Measurements from ENCODE around the gene UQCRQ. TPM values are rescaled to one million over a fixed set of nuclear protein-coding genes. Genes with fewer than 3 reads are reported as not detected.
"Not testable (repeated sequence)": the region's sequence is repeated elsewhere in the genome, so short reads cannot be mapped to it uniquely, and the experiment has no call there.

Gene UQCRQ
- total RNA-seq, 1 experiment from 2014 or later = 144 TPM

DNA sequence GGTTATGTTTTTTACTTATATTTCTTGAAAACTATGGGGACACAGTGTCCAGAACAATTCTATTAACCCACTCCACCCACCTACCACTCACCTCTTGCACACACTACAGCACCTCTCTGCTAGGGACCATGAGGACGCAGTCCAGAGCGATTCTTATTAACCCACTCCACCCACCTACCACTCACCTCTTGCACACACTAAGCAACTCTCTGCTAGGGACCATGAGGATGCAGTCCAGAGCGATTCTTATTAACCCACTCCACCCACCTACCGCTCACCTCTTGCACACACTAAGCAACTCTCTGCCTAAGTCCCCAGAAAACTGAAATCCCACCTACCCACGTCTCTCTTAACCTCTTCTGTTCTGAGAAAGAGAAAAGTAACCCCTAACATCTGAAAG lies 33.8 kb upstream of the UQCRQ start:
- DNase-seq (ENCODE audit: low read depth) = no peak

DNA sequence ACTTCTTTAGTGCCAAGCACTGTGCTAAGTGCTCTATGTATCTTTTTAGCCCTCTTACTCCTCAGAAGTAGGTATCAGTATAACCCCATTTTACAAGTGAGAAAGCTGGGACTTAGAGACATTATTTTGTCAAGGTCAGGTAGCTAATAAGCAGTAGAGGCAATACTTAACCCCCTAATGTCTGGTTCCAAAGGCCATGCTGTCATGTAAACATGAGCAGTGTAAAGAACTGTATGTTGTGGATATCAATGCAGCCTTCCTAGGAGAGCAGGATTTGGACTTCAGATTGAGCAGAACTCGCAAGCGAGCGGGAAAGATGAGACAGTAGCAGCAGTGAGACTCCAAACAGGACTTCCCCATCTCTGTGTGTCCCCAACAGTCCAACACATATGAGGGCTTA lies 32.4 kb upstream of the UQCRQ start:
- DNase-seq (ENCODE audit: low read depth) = no peak

DNA sequence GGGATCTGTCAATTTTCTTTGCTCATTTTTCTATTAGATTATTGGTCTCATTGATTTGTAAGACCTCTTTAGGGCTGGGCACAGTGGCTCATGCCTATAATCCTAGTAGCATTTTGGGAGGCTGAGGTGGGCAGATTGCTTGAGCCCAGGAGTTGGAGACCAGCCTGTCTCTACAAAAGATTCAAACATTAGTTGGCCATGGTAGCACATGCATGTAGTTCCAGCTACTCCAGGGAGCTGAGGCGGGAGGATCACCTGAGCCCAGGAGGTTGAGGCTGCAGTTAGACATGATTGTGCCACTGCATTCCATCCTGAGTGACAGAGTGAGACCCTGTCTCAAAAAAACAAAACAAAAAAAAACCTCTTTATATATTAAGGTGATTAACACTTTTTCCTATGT lies 29.6 kb upstream of the UQCRQ start:
- DNase-seq (ENCODE audit: low read depth) = no peak

DNA sequence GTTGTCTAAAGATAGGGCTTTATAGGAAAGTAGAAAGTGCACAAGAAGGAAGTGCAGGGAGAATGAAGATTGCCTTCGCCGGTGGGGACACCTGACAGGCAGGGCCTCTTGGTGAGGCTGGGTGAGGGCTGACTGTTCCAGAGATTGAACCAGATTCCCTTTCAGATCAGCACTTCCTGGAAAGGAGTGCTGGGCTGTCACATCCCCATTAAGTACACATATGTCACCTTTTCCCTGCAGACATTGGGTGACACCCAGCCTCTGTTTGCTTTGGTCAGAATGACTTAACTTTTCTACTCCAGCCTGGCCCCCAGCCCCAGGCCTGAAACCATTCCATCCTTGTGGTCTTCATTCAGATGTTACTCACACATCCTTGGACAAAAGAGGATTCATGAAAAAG lies 28.6 kb upstream of the UQCRQ start:
- no peak for DNase-seq (ENCODE audit: low read depth)

DNA sequence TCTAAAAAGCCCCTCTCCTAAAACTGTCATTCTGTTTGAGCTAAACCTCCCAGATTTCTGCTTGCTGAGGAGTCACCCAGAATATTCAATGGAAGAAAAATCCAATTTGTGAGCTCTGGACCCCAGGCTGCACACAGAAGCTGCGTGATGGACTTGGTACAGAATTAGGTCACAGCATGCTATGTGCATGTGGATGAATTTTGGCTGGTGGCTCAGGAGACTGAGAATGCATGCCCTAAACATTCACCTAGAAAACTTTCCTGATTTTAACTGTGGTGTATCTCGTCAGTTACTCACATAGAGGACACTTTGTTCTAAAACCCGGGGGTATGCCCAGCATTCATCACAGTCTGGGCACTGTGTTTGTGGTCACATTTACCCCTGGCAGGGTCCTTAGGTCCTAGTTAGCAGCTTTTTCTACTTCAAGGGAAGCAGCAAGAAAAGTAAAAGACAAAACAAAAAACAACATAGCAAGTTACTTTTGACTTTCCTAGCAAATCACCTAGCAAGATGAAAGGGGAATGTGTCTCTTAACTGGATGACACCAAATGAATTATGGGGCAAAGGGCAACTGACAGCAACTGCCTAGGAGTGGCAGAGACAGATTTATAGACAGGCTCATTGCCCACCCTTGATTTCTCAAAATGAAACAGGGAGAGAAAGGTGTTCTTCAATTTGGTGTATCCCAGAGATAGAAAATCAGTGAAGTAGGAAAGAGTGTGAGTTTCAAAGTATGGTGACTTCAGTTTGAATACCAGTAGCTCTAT lies 27.7 kb upstream of the UQCRQ start:
- DNase-seq (ENCODE audit: low read depth) = no peak

DNA sequence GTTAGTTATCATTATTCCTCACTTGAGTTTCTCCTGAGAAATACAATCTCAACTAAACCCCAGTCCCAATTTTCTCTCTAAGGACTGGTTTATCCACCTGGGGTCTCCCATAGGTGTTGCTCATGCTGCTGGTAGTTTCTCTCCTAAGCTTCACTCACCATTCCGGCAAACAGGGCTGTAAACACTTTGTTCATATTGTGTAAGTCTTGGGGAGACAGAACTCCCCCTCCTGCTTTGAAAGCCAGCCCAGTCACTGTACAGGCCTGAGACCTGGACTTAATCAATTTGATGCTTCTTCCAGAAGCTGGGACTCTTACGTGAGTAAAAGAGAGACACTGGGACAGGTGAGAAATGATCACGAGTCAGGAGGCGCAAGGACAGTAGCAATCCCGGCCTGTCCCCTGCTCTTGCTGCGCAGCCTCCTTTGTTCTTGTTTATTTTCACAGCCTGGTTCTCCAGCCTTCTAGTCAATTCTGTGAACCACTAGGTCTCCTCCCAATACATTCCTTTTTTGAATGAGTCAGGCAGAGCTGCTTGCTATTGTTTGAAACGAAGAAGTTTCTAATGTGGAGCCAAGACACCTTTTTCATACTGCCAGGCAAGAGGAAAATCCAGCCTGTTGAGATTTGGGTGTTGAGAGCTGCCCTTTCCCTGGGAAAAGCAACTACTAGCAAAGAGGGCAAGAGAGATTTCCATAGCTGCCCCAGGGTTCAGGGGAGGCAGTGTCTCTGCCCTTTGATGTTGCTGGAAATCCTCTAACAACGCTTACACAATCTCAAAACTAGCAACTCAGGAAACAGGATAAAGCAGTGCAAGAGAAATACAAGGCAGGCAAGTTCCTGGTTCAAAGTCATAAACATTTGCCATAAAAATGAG lies 26.8 kb upstream of the UQCRQ start:
- DNase-seq (ENCODE audit: low read depth) = peak; percentile 39

DNA sequence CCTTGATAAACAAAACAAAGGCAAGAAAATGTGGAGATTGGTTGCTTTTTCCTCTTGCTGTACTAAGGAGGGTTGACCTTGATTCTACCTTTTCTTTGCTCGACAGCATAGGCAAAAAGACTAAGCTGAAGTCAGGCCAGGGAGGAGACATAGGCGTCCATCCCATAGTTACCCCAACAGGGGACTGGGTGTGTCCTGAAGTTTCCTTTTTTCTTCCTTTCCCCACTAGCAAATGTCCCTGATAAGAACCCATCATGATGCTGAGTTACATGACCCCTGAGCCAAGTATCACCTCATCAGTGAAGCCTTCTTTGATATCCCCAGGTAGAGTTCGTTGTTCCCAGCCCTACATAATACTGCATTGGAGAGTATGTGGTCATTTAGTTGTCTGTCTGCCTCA lies 26.1 kb upstream of the UQCRQ start:
- no peak for DNase-seq (ENCODE audit: low read depth)

DNA sequence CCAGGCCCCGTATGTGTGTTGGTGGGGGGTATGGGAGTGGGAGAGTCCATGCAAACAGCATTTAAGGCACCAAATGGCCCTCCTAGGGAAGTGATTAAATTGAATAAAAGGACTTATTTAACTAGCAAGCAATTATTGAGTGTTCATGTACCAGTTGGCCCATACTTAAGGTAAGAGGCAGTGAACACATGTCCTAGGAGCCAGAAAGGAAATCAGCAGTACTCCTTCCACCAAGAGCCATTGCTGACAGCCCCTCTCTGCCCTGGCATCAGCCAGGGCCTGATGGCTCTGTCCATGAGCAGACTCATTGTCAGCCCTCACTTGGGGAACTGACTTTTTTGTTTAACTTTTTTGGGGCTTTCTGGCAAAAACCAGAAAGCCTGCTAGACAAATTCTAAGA lies 25.5 kb upstream of the UQCRQ start:
- no peak for DNase-seq (ENCODE audit: low read depth)

DNA sequence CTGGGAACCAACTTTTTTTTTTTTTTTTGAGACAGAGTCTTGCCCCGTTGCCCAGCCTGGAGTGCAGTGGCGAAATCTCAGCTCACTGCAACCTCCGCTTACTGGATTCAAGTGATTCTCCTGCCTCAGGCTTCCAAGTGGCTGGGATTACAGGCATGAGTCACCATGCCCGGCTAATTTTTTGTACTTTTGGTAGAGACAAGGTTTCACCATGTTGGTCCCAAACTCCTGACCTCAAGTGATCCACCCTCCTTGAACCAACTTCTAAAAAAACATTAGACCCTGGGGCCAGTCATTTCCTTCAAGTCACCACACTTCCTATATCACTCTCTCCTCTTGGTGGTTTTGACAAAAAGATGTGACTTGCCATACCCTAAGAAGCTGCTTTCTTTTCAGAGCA lies 25.1 kb upstream of the UQCRQ start:
- DNase-seq (ENCODE audit: low read depth) = peak; percentile 67

DNA sequence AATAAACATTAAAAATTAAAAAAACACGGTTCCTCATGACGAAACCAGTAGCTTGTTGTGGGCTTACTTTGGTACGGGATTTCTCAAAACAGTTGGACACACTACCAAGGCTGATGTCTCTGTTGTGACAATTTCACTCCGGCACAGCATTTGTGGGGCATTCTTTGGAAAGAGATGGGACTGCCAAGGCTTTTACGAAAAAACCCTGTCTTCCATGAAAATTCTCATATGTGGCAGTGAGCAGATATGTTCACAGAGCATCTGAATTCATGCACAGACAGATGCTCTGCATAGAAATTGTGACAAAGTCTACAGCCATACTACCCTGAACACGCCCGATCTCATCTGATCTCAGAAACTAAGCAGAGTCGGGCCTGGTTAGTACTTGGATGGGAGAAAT lies 18.2 kb upstream of the UQCRQ start:
- no peak for DNase-seq (ENCODE audit: low read depth)

DNA sequence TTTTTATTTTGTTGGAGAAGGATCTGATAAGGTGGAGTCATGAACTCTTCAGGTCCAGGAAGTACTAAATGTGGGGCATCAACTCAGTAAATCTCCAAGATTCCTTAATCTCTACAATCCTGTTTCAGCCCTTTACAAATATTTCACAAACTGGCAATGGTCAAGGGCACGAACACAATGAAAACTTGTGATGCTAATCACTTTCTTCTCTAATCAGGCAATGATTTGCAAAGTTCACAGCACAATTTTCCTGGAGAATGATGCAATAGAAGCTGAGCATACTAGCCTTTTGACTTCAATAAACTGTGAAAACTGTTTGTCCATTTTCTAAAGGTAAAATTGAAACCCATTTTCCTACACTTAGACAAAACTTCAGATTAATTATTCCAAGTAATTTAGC lies 17.1 kb upstream of the UQCRQ start:
- no peak for DNase-seq (ENCODE audit: low read depth)

DNA sequence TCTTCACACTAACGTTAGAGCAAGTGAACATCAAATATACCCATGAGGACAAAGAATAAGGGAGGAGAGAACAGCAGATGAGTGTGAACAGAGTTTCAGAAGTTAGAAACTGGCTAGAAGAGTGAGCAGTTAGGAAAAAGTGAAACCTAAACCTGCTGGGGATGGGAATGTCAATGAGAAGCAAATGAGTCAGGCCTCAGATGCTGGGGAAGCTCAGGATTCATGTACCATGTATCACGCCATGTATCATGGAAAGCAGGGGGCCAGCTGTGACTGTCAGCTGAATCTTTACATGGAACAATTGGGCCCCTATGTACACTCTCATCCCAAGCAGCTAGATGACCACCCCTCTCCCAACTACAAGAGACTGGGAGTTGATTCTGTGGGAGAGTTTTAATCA lies 16.4 kb upstream of the UQCRQ start:
- peak; percentile 78 for DNase-seq (ENCODE audit: low read depth)

DNA sequence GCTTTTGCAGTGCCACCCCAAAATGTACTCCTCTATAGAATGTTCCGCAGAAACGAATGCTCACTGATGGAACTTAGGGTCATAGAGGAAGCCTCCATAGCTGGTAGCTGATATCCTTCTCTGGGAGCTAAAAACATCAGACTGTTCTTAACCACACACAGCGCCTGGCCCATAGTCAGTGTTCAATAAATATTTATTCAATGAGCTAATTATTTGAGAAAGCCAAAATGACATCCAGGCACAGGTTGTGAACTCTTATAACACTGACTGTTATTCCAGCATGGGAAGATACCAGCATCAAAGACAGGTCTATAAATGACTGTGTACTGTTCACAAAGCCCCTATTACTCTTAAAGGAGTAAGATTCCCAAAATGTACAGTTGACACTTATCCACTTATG lies 13.1 kb upstream of the UQCRQ start:
- no peak for DNase-seq (ENCODE audit: low read depth)

DNA sequence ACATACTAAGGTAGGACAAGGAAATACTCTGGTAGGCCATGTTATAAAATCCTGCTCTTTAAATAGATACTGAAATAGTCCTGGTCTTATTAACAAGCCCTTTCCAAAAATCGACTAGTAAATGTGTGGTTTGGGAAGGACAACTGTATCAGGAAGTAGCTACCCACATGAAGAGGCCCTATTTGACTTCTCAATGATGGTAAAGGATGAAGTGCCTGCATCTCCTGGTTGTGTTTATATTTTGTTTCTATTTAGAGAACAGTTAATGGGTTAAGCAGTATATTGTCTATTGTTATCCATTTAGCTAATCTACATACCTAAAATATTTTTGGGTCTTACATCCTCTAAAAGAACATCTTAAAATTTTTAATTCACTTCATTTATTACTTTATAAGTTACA lies 12.7 kb upstream of the UQCRQ start:
- no peak for DNase-seq (ENCODE audit: low read depth)

DNA sequence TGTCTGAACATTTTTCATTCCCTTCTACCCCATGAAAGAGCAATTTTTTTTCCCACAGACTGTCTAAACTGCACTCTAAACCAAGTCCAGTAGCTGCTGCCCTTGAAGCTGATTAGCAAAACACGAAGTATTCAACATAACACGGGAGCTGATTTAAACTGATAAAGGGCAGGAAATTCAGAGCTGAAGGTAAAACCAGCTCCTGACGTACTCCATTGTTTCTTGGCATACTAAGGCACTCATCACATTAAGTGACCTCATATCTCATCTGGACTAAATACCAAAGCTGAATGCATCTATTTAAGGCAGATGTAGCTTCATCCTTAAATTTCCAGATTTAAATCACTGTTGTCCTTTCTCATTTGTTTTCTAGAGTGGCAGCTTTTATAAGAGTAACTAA lies 12.1 kb upstream of the UQCRQ start:
- DNase-seq (ENCODE audit: low read depth) = no peak

DNA sequence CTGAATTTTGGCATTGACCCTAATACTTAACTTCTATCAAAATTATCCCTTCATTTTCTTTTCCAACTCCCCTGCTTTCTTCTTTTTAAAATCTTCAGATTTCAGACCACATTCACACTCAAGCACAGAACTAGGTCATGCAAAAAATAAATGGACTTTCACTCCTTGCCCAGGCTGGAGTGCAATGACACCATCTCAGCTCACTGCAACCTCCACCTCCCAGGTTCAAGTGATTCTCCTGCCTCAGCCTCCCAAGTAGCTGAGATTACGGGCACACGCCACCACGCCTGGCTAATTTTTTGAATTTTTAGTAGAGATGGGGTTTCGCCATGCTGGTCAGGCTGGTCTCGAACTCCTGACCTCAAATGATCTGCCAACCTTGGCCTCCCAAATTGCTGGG lies 11.4 kb upstream of the UQCRQ start:
- not testable (repeated sequence) for DNase-seq (ENCODE audit: low read depth)

DNA sequence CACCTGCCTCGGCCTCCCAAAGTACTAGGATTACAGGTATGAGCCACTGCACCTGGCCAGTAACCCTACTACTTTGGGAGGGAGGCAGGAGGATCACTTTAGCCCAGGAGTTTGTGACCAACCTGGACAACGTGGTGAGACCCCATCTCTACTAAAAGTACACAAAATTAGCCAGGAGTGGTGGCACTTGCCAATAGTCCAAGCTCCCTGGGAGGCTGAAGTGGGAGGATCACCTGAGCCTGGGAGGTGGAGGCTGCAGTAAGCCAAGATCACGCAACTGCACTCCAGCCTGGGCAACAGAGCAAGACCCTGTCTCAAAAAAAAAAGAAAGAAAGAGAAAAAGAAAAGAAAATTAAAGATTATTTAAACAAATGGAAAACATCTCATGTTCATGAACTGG lies 10.4 kb upstream of the UQCRQ start:
- DNase-seq (ENCODE audit: low read depth) = no peak

DNA sequence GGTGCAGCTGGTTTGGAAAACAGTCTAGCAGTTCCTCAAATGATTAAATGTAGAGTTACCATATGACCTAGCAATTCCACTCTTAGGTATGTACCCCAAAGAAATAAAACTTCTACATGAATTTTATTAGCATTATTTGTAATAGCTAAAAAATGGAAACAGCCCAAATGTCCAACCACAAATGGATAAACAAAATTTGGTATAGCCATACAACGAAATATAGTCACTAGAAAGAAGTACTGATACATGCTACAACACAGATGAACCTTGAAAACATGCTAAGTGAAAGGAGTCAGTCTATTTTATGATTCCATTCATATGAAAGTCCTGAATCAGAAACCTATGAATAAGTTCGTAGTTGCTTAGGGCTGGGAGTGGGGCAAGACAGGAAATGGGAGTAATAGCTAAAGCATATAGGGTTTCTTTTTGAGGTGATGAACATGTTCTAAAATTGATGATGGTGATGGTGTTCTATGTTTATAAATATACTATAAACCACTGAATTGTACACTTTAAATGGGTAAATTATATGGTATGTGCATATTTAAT lies 6.5 kb upstream of the UQCRQ start:
- DNase-seq (ENCODE audit: low read depth) = no peak

DNA sequence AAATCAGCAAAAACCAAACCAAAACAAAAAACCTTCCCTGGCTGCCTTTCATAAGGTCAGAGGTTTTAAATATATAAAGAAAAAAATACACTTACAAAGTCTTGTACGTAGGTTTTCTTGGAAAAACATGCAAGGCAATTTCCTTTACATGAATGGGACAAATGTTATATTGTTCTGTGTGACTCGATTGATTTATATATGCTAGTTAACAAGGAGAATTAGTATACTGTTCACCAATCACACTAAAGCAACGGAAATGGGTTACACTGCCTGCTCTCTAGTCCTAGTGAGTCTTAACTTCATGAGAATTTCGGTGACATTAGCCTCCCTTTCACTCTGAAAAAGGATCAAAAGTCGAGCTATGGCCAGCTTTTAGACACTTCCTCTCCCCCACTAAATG lies 5.7 kb upstream of the UQCRQ start:
- DNase-seq (ENCODE audit: low read depth) = no peak

DNA sequence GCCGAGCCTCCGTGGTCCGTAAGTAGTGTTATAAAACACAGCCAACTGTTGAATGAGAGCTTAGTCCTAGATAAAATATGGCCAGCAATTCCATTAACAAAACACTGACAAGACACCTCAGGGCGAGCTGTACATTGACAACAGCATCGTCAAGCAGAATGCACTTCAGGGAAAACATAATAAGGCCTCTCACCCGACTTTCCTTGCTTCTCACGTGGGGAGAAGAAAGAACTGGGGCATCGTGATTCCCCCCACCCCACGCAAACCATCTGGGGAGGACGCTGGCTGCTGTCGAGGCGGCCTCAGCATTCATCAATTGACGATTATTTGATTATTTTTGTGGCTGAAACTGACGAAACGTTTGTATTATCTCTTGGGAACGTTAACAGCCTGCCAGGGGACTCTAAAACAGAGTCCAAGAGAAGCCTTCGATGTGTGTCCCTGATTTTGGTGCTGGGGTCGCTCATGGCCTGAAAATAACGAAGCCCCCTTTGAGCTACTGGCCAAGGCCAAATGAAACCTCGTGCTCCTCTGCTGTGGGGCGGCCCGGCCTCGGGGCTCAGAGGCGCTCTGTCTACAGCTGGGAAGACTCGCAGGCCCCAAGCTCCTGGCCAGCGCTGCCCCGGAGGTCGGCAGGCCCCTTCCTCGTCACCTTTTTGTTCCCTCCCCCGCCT lies 637 bp upstream of the UQCRQ start:
- DNase-seq (ENCODE audit: low read depth) = no peak

DNA sequence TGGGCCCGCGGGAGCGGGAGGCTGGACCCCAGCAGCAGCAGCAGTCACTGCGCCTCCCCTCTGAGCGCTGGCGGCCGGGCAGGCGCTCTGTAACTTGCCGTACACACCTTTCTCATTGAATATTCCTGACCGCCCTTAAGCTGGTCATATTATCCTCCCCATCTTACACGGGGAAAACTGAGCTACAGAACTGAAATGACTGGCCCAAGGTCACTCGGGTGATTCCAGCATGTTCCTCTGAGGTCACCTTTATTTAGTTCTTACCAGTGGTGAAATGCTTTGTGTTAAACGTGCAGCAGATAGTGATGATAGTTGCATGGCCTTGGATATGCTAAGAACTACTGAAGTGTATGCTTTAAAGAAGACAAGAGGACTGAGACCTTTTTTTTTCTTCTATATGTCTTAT lies 607 bp downstream of the UQCRQ start:
- DNase-seq (ENCODE audit: low read depth) = no peak

DNA sequence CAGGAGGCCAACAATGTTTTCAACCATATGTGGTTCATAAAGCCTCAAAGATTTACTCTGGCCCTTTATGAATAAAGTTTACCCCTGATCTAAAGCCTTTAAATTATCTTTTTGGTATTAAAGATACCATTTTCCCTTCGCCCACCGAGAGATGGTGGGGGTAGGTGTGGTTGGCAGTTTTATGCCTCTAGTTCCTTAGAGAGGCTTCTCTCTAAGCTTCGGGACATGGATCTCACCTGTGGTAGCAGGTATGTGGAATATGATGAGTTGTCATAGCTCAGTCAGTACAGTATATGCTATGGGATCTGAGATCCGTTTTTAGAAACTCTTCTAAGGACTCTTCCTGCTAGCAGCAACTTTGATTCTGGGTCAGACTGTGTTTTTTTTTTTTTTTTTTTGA lies 2.3 kb downstream of the UQCRQ start:
- DNase-seq (ENCODE audit: low read depth) = no peak

All from LHCN-M2 (cell line).